ENCODE results near the gene EIF3B.
"Not testable (repeated sequence)": the region's sequence is repeated elsewhere in the genome, so short reads cannot be mapped to it uniquely, and the experiment has no call there.

EIF3B gene

GRCh38 chr7:2377492-2377891 lies 22.9 kb downstream of the EIF3B start:
- DNase-seq (ENCODE audit: low spot score) = not testable (repeated sequence)

- not testable (repeated sequence) for DNase-seq (ENCODE audit: low spot score)
Observed at GRCh38 chr7:2378125-2378524, 23.5 kb downstream of the EIF3B start.

- DNase-seq (ENCODE audit: low spot score) = no peak
Observed at GRCh38 chr7:2379161-2379560, 24.5 kb downstream of the EIF3B start.

- DNase-seq (ENCODE audit: low spot score) = no peak
Observed at GRCh38 chr7:2379821-2380450, 25.3 kb downstream of the EIF3B start.

- no peak for DNase-seq (ENCODE audit: low spot score)
Observed at GRCh38 chr7:2380461-2380860, 25.8 kb downstream of the EIF3B start.

- DNase-seq (ENCODE audit: low spot score) = no peak
Observed at GRCh38 chr7:2381227-2381626, 26.6 kb downstream of the EIF3B start.

- DNase-seq (ENCODE audit: low spot score) = no peak
Observed at GRCh38 chr7:2381881-2382509, 27.4 kb downstream of the EIF3B start.

GRCh38 chr7:2383543-2384274 lies 29.1 kb downstream of the EIF3B start:
- DNase-seq (ENCODE audit: low spot score) = no peak

GRCh38 chr7:2384354-2385243 lies 30.0 kb downstream of the EIF3B start:
- DNase-seq (ENCODE audit: low spot score) = no peak

- not testable (repeated sequence) for DNase-seq (ENCODE audit: low spot score)
Observed at GRCh38 chr7:2386122-2386521, 31.5 kb downstream of the EIF3B start.

- no peak for DNase-seq (ENCODE audit: low spot score)
Observed at GRCh38 chr7:2386964-2387669, 32.5 kb downstream of the EIF3B start.

GRCh38 chr7:2387897-2388636 lies 33.4 kb downstream of the EIF3B start:
- no peak for DNase-seq (ENCODE audit: low spot score)

- no peak for DNase-seq (ENCODE audit: low spot score)
Observed at GRCh38 chr7:2388637-2388954, 34.0 kb downstream of the EIF3B start.

GRCh38 chr7:2390020-2390816 lies 35.6 kb downstream of the EIF3B start:
- peak; percentile 59 for DNase-seq (ENCODE audit: low spot score)

GRCh38 chr7:2393706-2394105 lies 39.1 kb downstream of the EIF3B start:
- no peak for DNase-seq (ENCODE audit: low spot score)

- DNase-seq (ENCODE audit: low spot score) = no peak
Observed at GRCh38 chr7:2394566-2395082, 40.0 kb downstream of the EIF3B start.

GRCh38 chr7:2398506-2398905 lies 43.9 kb downstream of the EIF3B start:
- DNase-seq (ENCODE audit: low spot score) = no peak

- DNase-seq (ENCODE audit: low spot score) = peak; percentile 90
Observed at GRCh38 chr7:2399848-2400587, 45.4 kb downstream of the EIF3B start.

- no peak for DNase-seq (ENCODE audit: low spot score)
Observed at GRCh38 chr7:2402687-2403013, 48.0 kb downstream of the EIF3B start.
